ENCODE data around the gene SERPIND1.

Gene SERPIND1

DNA sequence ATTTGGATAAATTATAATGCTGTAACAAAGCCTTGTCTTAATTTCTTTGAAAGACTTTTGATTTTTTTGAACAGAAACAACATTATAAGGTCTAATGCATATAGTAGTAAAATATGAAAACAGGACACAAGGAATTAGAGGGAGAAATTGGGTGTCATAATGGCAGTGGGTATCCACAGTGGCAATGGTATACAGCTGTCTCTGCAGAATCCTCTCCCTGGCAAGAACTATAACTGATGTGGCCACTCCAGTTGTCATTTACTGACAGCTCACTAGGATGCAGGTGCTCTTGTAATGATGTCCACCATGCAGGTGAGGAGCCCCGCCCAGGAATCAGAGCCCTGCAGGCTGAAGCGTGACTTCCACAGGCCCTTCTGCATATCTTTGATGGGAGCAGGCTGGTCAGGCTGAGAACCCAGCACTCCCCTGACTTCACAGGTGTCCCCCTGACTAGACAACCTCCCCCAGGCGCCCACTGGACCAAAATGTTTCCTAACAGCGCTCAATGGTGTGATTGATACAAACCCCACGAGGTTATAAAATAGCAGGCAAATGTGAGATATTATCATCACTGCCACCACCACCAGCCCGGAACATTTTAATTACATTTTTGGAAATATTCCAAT, 32.8 kb upstream of the SERPIND1 start:
- DNase-seq, result no peak
- TF ChIP-seq GATA1 (IDR thresholded peaks at IDR 0.05; ENCODE audit: low read depth, low read length) (no peak), POLR2A (IDR thresholded peaks at IDR 0.05; ENCODE audit: low read length) (no peak)

DNA sequence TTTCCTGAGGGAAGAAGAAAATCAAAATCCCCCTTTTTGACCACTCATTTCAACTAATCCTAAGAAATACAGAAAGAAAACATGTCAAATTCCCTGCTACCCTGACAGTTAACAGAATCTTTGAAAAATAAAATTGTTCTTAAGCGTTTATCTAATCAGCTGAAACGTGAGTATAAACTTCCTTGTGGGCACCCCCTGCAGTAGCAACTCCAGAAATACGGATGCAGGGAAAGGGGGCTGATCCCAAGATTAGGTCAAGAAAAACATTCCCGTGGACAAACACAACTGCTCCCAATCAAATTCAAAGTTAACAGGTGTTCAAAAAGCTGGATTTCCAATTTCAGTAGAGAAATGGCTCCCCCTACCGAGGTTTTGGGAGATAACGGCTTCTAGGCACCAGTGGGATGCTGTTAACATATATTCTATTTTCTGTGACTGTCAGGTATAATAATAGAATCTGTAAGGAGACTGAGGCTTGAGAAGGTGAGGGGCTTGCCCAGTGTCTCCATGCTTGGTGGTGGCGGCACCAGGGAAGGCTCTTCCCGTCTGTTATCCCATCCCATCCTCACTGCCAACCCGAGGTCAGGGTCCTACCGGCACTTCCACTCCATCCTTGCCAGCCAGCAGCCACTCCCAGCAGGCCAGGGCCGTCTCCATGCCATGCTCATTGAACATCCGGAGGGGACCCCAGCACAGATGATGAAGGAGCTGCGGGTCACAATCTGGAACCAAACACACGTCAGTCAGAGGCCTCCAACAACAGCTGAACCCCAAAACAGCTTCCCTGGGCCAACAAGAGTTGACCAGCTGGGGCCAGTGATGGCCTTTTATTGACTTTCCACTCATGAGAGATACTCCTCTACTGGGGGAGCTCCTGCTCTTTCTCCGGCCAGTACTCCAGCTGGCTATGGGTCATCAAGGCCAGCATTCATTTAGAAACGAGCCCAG, 32.0 kb upstream of the SERPIND1 start:
- peak; percentile 16 to 65 for DNase-seq
- TF ChIP-seq POLR2A (IDR thresholded peaks at IDR 0.05; ENCODE audit: low read length) (no peak), GATA1 (IDR thresholded peaks at IDR 0.05; ENCODE audit: low read depth, low read length) (no peak)

DNA sequence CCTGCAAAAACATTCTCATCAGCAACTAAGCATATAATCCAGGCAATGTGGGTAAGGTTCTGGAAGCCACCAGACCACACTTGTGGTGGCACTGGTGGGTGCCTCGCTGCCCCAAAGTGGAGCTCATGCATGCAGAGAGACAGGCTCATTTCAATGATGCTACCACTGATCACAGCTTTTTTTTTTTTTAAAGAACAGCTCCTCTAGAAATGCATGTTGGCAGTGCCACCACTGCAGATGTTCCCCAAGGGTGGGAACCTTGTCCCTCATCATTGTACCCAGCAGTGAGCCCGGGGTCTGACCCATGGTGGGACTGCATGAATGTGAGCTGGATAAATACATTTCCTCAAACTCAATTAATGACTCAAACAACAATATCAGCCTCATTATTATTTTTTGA, 31.1 kb upstream of the SERPIND1 start:
- no peak for DNase-seq
- TF ChIP-seq GATA1 (IDR thresholded peaks at IDR 0.05; ENCODE audit: low read depth, low read length), result no peak
- no peak for TF ChIP-seq POLR2A (IDR thresholded peaks at IDR 0.05; ENCODE audit: low read length)

DNA sequence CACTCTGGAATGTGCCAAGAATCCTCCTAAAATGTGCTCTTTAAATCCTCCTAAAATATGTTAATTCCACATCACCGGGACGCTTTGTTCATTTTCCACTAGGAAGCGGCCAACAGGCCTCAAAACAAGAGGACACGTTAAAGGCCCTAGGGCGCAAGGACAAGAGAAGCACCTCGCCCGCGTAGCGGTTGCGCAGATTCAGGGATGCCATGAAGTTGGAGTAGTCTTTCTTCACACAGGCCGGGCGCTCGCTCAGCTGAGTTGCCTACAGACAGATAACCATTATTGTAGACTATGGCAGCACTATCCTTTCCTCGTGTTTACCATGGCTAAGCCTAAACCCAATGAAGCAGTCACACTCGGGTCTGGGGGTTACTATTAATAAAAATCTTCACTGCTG, 29.5 kb upstream of the SERPIND1 start:
- no peak for TF ChIP-seq GATA1 (IDR thresholded peaks at IDR 0.05; ENCODE audit: low read depth, low read length)
- no peak for TF ChIP-seq POLR2A (IDR thresholded peaks at IDR 0.05; ENCODE audit: low read length)
- no peak for DNase-seq

DNA sequence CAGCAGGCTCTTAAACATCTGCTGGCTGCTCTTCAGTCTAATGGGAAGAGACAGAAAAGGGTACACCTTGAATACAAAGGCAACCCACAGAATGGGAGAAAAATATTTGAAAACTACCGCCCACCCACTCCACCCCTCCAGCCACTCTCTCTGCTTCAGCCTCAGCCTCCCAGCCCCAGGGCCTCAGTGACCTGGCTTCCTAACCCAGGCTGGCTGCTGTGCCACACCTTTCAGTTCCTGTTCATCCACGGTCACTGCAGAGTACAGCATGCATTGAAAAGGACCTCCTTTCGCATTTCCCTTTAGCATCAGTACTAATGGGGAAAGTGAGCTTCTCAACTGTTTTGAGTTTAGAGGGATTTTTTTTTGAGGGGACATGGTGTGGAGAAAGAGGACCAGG, 28.8 kb upstream of the SERPIND1 start:
- no peak for TF ChIP-seq GATA1 (IDR thresholded peaks at IDR 0.05; ENCODE audit: low read depth, low read length)
- no peak for TF ChIP-seq POLR2A (IDR thresholded peaks at IDR 0.05; ENCODE audit: low read length)
- no peak for DNase-seq

DNA sequence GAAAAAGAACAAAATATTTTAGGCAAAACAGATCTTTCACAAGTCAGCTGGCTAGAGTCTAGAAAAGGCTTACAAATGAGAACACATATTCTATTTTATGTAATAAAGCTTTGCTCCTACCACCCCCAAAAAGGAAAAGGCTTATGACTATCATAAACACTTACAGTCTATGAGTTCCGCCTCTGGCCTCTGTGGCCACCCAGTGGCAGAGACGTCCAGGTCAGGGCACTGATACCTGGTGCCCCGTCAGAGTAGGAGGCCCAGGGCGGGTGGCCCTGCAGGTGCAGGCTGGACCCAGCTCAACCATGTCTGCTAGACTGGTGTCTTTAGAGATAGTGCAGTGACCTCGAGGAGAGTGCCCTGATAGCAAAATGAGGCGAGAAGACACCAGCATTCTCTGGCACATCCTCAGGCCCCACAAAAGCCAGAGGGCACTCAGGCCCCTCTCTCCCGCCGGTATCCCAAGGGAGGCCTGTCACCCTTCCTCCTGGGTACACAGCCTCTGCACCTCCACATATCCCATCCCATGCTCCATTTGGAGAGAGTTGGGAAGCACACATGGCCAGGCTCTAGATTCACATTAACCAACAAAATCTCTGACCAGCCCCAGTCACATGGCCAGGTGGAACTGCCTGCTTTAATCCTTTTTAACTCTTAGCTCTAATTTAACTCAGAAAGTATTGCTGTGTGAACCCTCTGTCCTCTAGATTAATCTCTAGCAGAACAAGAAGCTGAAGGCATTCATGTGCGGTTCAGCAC, 27.3 kb upstream of the SERPIND1 start:
- no peak for DNase-seq
- TF ChIP-seq GATA1 (IDR thresholded peaks at IDR 0.05; ENCODE audit: low read depth, low read length) (no peak), POLR2A (IDR thresholded peaks at IDR 0.05; ENCODE audit: low read length) (no peak)

DNA sequence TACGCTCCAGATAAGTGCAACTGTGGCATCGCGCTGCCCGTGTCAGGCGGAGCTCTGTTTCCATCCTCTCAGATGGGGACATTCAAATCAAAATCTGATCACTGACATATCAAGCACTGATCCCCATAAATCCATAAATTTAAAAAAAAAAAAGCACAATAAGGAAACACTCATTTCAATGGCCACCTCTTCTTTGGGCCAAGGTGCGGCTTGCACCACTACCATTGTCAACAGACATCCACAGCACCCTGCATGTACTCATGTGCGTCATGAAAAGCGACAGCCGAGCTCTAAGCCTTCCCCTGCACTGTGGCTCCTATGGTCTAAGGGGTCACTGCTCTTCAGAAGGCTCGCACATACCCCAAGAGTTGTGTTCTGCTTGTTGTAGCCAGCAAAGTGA, 26.7 kb upstream of the SERPIND1 start:
- DNase-seq, result no peak
- no peak for TF ChIP-seq GATA1 (IDR thresholded peaks at IDR 0.05; ENCODE audit: low read depth, low read length)
- no peak for TF ChIP-seq POLR2A (IDR thresholded peaks at IDR 0.05; ENCODE audit: low read length)

DNA sequence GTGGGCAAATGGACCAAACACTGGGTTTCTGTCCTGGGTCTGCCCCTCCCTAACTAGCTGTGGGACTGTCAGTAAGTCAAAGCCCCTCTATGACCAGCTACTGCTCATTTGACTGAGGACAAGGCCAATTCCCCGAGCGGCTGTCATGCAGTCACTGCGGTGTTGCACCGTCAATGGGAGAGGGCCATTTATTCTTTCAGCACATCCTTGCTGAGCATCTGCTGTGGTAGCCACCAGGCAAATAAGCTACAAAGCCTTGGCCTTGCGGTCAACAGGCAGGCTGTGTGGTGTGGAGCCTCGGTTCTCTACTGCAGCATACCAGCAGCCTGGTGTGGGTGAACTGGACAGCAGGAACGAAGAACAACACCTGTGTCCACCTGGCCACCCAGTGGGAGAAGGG, 25.8 kb upstream of the SERPIND1 start:
- DNase-seq, result no peak
- TF ChIP-seq POLR2A (IDR thresholded peaks at IDR 0.05; ENCODE audit: low read length), result no peak
- no peak for TF ChIP-seq GATA1 (IDR thresholded peaks at IDR 0.05; ENCODE audit: low read depth, low read length)

DNA sequence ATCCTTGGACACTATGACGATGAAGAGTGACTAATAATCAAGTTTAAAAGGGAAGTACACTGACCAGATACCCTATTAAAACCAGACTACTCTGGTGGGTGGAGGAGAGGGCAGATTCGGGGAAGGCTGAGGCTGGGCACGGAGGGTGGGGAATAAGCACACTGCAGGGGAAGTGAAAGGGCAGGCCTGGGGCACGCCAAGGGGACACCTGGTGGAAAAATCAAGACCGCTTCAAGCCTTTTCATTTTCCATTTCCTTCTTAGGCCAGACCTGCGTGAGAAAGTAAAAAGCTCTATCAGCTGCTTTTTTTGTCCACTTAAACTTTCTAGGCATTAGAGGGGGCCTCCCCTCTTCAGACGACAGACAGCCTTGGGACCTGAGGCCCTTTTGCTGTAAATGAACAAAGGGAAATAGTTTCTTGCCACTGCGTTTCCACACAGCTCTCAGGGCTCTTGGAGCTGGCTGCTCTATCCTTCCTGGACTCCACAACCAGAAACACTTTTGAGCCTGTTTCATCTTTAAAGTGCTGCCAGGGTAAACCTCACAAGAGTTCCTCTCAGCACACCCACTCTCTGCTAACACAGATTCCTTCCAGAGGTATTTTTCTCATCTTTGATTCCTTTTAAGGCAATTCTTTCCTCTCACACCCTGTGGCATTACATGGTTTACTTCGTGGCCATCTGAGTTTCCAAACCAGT, 25.0 kb upstream of the SERPIND1 start:
- no peak for DNase-seq
- TF ChIP-seq POLR2A (IDR thresholded peaks at IDR 0.05; ENCODE audit: low read length) (no peak), GATA1 (IDR thresholded peaks at IDR 0.05; ENCODE audit: low read depth, low read length) (no peak)

DNA sequence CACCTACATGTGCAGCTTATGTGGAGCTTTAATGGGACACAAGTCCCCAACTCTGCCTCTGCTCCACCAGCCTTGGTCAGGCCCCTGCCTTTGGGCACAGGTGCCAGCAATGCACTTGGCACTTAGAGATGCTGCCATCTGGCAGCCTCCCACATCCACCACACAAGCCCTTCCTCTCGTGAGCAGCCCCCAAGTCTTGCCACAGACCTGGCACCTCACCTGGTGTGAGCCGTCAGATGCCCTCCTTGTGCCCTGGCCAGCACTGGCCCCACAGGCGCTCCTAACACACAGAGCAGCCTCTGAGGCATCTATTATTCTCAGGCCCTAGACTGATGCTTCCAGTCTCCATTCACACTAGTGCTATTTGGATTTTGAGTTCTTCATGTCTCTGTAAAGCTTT, 24.5 kb upstream of the SERPIND1 start:
- no peak for DNase-seq
- no peak for TF ChIP-seq GATA1 (IDR thresholded peaks at IDR 0.05; ENCODE audit: low read depth, low read length)
- no peak for TF ChIP-seq POLR2A (IDR thresholded peaks at IDR 0.05; ENCODE audit: low read length)

DNA sequence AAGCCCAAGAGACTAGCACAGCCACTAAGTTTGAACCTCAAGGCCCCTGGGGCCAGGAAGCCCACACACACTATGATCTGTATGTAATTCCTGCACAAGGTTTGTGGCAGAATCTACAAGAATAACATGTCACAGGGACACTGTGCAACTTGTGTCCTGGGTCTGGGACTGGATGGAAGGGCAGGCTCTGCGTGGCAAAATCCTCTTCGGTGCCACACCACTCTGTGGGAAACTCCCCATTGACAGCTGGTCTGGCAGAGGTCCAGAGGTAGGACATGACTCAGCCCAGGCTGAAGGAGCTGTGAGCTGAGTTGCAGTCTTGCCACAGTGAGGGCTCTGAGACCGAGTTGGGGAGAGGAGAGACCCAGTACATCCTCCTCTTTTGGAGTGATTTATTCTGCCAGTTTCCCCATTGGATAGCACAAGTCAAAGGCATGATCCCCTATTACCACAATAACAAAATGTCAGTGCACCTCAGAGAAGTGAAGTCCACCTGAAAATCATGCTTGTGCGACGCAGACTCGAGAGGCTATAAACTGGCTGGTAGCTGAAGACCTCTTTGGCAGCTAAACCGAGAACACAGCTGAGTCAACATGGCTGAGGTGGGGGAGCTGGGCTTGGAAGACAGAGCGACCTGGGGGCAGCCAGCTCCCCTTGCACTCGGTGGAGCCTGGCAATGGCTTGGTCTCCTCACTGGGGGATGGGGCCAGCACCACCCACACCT, 23.3 kb upstream of the SERPIND1 start:
- peak; percentile 37 to 76 for DNase-seq
- TF ChIP-seq POLR2A (IDR thresholded peaks at IDR 0.05; ENCODE audit: low read length), result no peak
- TF ChIP-seq GATA1 (IDR thresholded peaks at IDR 0.05; ENCODE audit: low read depth, low read length), result no peak

DNA sequence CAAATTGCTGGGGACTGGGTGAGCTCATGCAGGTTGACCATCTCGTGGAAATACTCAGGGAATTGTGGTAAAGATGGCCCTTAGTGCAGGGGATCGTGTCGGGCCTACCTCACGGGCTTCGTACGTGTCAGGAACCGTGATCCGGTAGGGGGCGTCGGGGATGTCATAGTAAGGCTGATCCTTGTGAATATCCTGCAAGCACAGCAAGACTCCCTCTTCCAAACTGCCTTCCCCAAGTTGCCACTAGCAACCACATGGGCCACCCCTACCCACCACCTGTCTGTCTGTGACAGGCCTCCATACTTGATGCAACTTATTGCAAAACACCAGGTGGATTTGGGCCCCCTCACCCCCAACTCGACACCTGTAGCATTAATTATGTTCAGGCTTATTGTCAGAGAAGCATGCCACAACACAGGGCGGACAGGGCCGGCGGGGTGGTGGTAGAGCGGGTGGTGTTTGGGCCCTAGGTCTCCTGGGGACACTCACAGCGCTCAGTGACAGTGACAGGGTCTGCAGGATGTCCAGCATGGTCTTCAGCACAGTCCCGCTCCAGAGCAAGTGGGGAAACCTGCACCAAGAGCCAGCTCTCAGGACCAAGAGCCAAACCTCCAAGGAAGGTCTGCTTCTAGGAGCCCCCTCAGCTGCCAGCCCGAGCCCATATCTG, 22.6 kb upstream of the SERPIND1 start:
- DNase-seq, result no peak
- TF ChIP-seq GATA1 (IDR thresholded peaks at IDR 0.05; ENCODE audit: low read depth, low read length) (no peak), POLR2A (IDR thresholded peaks at IDR 0.05; ENCODE audit: low read length) (no peak)
